Mucosa of descending colon (tissue), 3 donors: ENCODE data around the gene SLX9. TPM values are rescaled to one million over a fixed set of nuclear protein-coding genes. Genes with fewer than 3 reads are reported as not detected.

ENCODE experiments used
- ATAC-seq: fragments of 200-7000 bp; cut with Tn5 transposase; one replicate; pipeline ENCODE4 v1.9.1; 2020; ENCODE audit warnings: mild to moderate bottlenecking, moderate library complexity
- DNase-seq, 3 donors: peaks; one replicate each; pipeline ENCODE4 v3.0.0-alpha.2; 2020
- H3K36me3 ChIP-seq: fragments of 200-600 bp; one replicate; pipeline ENCODE4 v1.8.0; 2021; ENCODE audit warnings: low read depth, mild to moderate bottlenecking
- H3K4me1 ChIP-seq: fragments of 200-600 bp; one replicate; pipeline ENCODE4 v1.8.0; 2021; ENCODE audit warnings: low read depth, mild to moderate bottlenecking
- H3K4me3 ChIP-seq: fragments of 200-600 bp; one replicate; pipeline ENCODE4 v1.8.0; 2021; ENCODE audit warnings: mild to moderate bottlenecking
- H3K9me3 ChIP-seq: fragments of 200-600 bp; one replicate; pipeline ENCODE4 v1.8.0; 2021; ENCODE audit warnings: mild to moderate bottlenecking
- CTCF ChIP-seq: fragments of 200-600 bp; IDR thresholded peaks from one replicate; pipeline ENCODE4 v1.8.0; 2022; ENCODE audit warnings: antibody characterized with exemption, mild to moderate bottlenecking
- intact Hi-C, 2 donors: fragments of 100-400 bp; cut with DNase I in 1 of 2; cut with micrococcal nuclease in 1 of 2; formaldehyde crosslinking; loops; one replicate each; pipeline versions ENCODE4 v1.11.0 to v1.11.1; 2022; cut with DNase I, micrococcal nuclease
- total RNA-seq, 3 donors: library from RNA; stranded (reverse); fragmentation: NEBNext Ultra II Directional in 2 of 3; extraction: Animal tissue kit (Norgen Biotek cat#: 25700) in 2 of 3; gene quantifications; one replicate each; pipeline versions ENCODE4 v1.2.1 to v1.2.4, GENCODE V29; 2021 to 2023
- donor health status: DM: no; HTN: no; CAD: no; lungs with moderate emphysema.
- donor health status: DM: no; HTN: no; CAD: no.
- donor health status: DM: no; HTN: yes; CAD: no.

The SLX9 gene
- total RNA-seq, 3 donors from 2014 or later = 19.8 to 42.2 (median 20.9) TPM

- no peaks in the 10 kb centered on the region for H3K9me3 ChIP-seq
- no peaks in the 10 kb centered on the region for H3K36me3 ChIP-seq
- H3K4me3 ChIP-seq = no peak overlapping the region
- intact Hi-C loops = no loop called here
- TF ChIP-seq CTCF = no peak
- DNase-seq = no peak
- ATAC-seq = no peak
- H3K4me1 ChIP-seq = peaks cover 10% of the 10 kb centered on the region
Observed at GRCh38 chr21:44907966-44908895, 31.6 kb upstream of the SLX9 start.

- intact Hi-C loops = no loop called here
- Histone ChIP-seq H3K9me3 (no peaks in the 10 kb centered on the region), H3K4me1 (peaks cover 10% of the 10 kb centered on the region), H3K36me3 (no peaks in the 10 kb centered on the region), H3K4me3 (no peak overlapping the region)
- DNase-seq (no peak), ATAC-seq (no peak)
- no peak for TF ChIP-seq CTCF
Observed at GRCh38 chr21:44908908-44909307, 30.9 kb upstream of the SLX9 start.

GRCh38 chr21:44909719-44910118 is 30.1 kb upstream of the SLX9 start:
- TF ChIP-seq CTCF = no peak
- Histone ChIP-seq H3K4me3 (no peak overlapping the region), H3K4me1 (peaks cover 10% of the 10 kb centered on the region), H3K36me3 (no peaks in the 10 kb centered on the region), H3K9me3 (no peaks in the 10 kb centered on the region)
- no peak for ATAC-seq
- intact Hi-C loops = no loop called here
- DNase-seq = no peak

- no peak for TF ChIP-seq CTCF
- Histone ChIP-seq H3K9me3 (no peaks in the 10 kb centered on the region), H3K4me1 (peaks cover 10% of the 10 kb centered on the region), H3K4me3 (no peak overlapping the region), H3K36me3 (no peaks in the 10 kb centered on the region)
- DNase-seq = no peak
- intact Hi-C loops = no loop called here
- ATAC-seq = peak; percentile 1
Observed at GRCh38 chr21:44910229-44911067, 29.4 kb upstream of the SLX9 start.

- Histone ChIP-seq H3K36me3 (no peaks in the 10 kb centered on the region), H3K4me3 (no peak overlapping the region), H3K9me3 (no peaks in the 10 kb centered on the region), H3K4me1 (peaks cover 10% of the 10 kb centered on the region)
- intact Hi-C loops = no loop called here
- ATAC-seq (no peak), DNase-seq (no peak)
- TF ChIP-seq CTCF = no peak
Observed at GRCh38 chr21:44911068-44911383, 28.8 kb upstream of the SLX9 start.
